Measurements from ENCODE around the gene ZNF335.

The ZNF335 gene

GRCh38 chr20:45949542-45950329 lies 22.3 kb downstream of the ZNF335 start:
- FAIRE-seq, result no peak

DNA sequence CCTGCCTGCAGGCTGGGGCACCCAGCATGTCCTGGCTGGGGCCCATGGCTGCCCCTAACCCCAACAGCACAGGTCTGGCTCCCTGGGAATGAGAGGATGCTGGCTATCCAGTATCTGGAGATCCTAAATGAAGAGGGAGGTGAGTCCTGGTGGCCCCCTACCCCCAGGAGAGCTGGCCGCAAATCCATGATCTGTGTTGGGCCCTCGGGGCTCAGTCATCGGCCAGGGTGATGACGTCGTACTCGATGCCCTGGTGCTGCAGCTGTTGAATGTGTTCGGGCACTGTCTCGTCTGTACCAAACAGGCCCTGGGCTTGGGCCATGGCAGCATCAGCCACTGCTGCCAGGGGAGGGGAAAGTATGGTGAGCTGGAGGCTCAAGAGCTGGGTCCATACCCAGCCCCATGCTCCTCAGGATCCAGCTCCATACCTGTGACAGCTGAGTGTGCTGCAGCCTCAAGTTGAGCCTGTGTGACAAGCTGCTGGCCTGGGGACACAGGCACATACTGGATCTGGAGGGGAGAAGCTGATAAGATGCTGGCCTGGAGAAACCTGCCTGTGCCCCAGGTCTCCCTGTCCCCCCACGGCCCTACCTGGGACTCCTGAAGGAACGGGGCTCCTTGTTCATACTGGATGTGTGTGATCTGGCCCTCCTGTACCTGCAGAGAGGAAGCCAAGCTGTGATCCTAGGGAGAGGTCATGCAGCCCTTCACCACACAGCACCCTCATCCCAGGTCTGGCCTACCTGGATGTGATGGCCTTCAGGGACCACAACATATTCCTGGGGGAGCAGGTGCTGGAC lies 23.1 kb downstream of the ZNF335 start:
- no peak for FAIRE-seq

GRCh38 chr20:45948261-45948733 lies 23.7 kb downstream of the ZNF335 start:
- no peak for FAIRE-seq

GRCh38 chr20:45947110-45947866 lies 24.7 kb downstream of the ZNF335 start:
- no peak for FAIRE-seq

- no peak for FAIRE-seq
Measured at GRCh38 chr20:45946149-45946970, 25.6 kb downstream of the ZNF335 start.

DNA sequence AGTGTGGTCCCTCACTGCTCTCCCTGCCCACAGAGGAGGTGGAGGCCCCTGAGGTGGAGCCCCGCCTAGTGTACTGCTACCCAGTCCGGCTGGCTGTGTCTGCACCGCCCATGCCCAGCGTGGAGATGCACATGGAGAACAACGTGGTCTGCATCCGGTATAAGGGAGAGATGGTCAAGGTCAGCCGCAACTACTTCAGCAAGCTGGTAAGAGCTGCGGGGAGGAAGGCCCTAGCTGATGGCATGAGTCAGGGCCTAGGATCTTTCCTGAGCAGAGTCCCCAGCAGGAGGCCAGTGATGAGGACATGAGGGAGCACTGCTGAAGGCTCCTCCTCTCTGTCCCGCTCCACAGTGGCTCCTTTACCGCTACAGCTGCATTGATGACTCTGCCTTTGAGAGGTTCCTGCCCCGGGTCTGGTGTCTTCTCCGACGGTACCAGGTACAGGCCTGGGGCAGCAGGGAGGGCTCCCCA lies 26.3 kb downstream of the ZNF335 start:
- FAIRE-seq, result no peak

GRCh38 chr20:45944965-45945677 lies 26.9 kb downstream of the ZNF335 start:
- no peak for FAIRE-seq

DNA sequence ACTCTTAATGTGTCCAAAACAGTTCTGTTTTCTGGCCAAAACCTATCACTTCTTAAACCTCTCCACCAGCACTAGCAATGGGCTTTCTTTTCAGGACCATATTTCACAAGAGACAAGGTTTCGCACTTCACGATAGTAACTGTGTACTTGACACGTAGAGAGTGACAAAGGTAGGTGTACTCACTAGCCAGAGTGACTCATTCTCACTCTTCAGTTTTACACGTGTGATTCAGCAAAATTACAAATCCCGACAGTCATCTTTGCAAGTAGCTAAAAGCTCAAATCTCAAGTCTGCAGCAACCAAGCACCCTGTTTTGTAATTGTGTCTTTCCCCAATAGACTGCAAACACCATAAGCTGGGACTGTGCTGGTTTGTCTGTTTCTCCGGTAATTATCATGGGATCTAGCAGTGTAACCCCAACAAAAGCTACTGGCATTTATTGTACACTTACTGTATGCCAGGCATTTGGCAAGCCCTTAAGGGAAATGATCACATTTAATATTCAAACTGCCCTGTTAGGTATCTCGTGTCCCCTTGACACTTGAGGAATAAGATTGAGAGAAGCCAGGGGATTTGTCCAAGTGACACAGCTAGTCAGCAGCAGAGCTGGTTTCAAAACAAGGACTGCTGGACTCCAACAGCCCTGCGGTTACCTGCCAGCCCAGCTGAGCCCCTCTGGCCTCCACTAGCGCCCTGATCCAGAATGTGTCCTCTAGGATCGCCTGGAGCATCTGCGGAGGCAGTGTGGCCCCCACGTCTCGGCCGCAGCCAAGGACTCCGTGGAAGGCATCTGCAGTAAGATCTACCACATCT lies 27.6 kb downstream of the ZNF335 start:
- no peak for FAIRE-seq

- FAIRE-seq, result no peak
Measured at GRCh38 chr20:45943613-45944012, 28.4 kb downstream of the ZNF335 start.

- FAIRE-seq, result no peak
Measured at GRCh38 chr20:45940469-45940868, 31.5 kb downstream of the ZNF335 start.

GRCh38 chr20:45940053-45940452 lies 31.9 kb downstream of the ZNF335 start:
- FAIRE-seq, result no peak

GRCh38 chr20:45938727-45939438 lies 33.1 kb downstream of the ZNF335 start:
- FAIRE-seq, result no peak

- FAIRE-seq, result no peak
Measured at GRCh38 chr20:45937765-45938164, 34.2 kb downstream of the ZNF335 start.

- FAIRE-seq, result no peak
Measured at GRCh38 chr20:45935416-45936046, 36.5 kb downstream of the ZNF335 start.

- FAIRE-seq, result no peak
Measured at GRCh38 chr20:45934586-45935415, 37.2 kb downstream of the ZNF335 start, which contains the start of gene PCIF1. TSS of gene PCIF1 (plus strand) at chr20:45934683. CDS start at chr20:45939000, 4,317 bp downstream.

GRCh38 chr20:45934046-45934585 lies 37.9 kb downstream of the ZNF335 start:
- no peak for FAIRE-seq

DNA sequence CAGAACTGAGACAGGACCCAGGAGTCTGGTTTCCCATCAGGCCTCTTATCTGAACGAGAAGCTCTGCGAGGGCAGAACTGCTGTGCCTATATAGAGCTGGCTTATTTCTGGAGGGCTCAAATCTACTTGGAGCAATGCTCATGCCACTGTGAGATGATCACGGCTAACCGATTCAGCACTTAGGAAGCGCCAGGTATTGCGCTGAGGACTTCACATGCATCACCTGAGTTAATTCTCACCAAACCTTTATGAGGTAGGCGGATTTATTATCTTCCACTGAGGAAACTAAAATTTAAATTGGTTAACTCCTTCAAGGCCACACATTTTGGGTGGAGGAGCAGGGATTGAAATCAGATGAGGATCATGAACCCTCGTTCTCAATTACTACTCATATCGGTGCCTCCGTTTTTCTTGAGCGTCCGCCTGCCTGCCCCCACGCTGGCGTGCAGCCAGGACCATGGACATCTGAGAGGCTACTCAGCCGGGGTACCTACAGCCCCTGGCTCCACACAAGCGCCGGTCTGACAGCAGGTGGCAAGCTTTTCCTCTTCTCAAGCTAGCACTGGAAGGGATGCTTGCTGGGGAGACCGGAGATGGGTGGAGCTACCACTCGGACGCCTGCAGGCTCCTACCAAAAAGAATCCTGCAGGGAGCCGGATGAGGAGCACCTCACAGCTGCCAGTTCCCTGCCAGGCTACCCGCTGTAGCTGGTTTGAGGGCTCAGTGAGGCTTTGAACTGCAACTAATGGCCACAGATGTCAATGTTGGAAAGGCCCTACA lies 38.5 kb downstream of the ZNF335 start:
- FAIRE-seq, result no peak
